Natural killer cell (primary cell): Measurements from ENCODE around the gene KRTAP5-1. TPM values are rescaled to one million over a fixed set of nuclear protein-coding genes. Genes with fewer than 3 reads are reported as not detected.

ENCODE experiments used
- ATAC-seq, 3 donors: fragments of 150-1000 bp in 2 of 3; fragments of 200-7000 bp in 1 of 3; cut with Tn5 transposase; 1 replicate in 1 of 3; 2 replicates in 2 of 3; pipeline ENCODE4 v1.10.0; 2021; ENCODE audit warnings: mild to moderate bottlenecking in 2 of 3, moderate library complexity in 2 of 3
- DNase-seq, 2 donors: peaks; one replicate each; pipeline versions ENCODE4 v3.0.0 to v3.0.0-alpha.2; 2013 to 2021; ENCODE audit warnings: mixed read lengths in 1 of 2
- H3K27ac ChIP-seq: one replicate; pipeline ENCODE4 v1.5.1; 2013; ENCODE audit warnings: mild to moderate bottlenecking, low read length
- H3K27me3 ChIP-seq: one replicate; pipeline ENCODE4 v1.6.1; 2013; ENCODE audit warnings: low read length; ENCODE audit not compliant: control insufficient read depth, insufficient read depth
- H3K36me3 ChIP-seq: one replicate; pipeline ENCODE4 v1.6.1; 2013; ENCODE audit warnings: low read length; ENCODE audit not compliant: control insufficient read depth, insufficient read depth
- H3K4me1 ChIP-seq: one replicate; pipeline ENCODE4 v1.6.1; 2013; ENCODE audit warnings: low read length; ENCODE audit not compliant: control insufficient read depth, insufficient read depth
- H3K4me3 ChIP-seq: one replicate; pipeline ENCODE4 v1.5.1; 2013; ENCODE audit warnings: low read length
- H3K9me3 ChIP-seq: one replicate; pipeline ENCODE4 v1.6.1; 2013; ENCODE audit warnings: low read length; ENCODE audit not compliant: control insufficient read depth, insufficient read depth
- H3K27ac Mint-ChIP-seq, 2 donors: one replicate each; pipeline ENCODE4 v1.8.0; 2022; ENCODE audit warnings: mild to moderate bottlenecking in 2 of 2, mixed read lengths in 2 of 2, moderate library complexity in 1 of 2
- H3K27me3 Mint-ChIP-seq, 2 donors: one replicate each; pipeline ENCODE4 v1.8.0; 2022; ENCODE audit warnings: low read depth in 2 of 2, mixed read lengths in 2 of 2
- H3K36me3 Mint-ChIP-seq: one replicate; pipeline ENCODE4 v1.8.0; 2022; ENCODE audit warnings: mixed read lengths
- H3K4me1 Mint-ChIP-seq, 2 donors: one replicate each; pipeline ENCODE4 v1.8.0; 2022; ENCODE audit warnings: mixed read lengths in 2 of 2
- H3K4me3 Mint-ChIP-seq: one replicate; pipeline ENCODE4 v1.8.0; 2022; ENCODE audit warnings: mild to moderate bottlenecking, moderate library complexity, mixed read lengths
- H3K9me3 Mint-ChIP-seq, 2 donors: one replicate each; pipeline ENCODE4 v1.8.0; 2022; ENCODE audit warnings: mixed read lengths in 2 of 2
- WGBS: methylation state at CpG from one replicate; pipeline ENCODE4 v1.1.7; 2013; ENCODE audit warnings: missing lambda C conversion rate; ENCODE audit not compliant: insufficient coverage; 5-methylcytosine and 5-hydroxymethylcytosine counted together
- intact Hi-C: fragments of 100-400 bp; cut with micrococcal nuclease; formaldehyde crosslinking; loops from one replicate; pipeline ENCODE4 v1.14.2; 2022
- total RNA-seq, 4 donors: library from RNA; stranded (reverse); fragments of 120-200 nt in 1 of 4; gene quantifications; one replicate each; pipeline versions ENCODE4 v1.2.3 to v1.2.4, GENCODE V29; 2013 to 2022
- TF ChIP-seq, protein P1 (sequence below): fragments of 200-600 bp; IDR thresholded peaks from one replicate; pipeline ENCODE4 v1.8.0; 2022; ENCODE audit warnings: antibody characterized with exemption

KRTAP5-1 gene
- total RNA-seq, 3 donors from 2014 or later (not counting 1 experiment from before 2014, with no cell fraction given) = not detected

GRCh38 chr11:1556278-1556902 lies 28.7 kb downstream of the KRTAP5-1 start:
- Mint-ChIP-seq H3K27ac (no peak overlapping the region), H3K27me3 (peaks cover 0 to 19% of the 10 kb centered on the region in 2 donors)

GRCh38 chr11:1555713-1556153 lies 29.4 kb downstream of the KRTAP5-1 start:
- Histone ChIP-seq H3K27ac (no peak overlapping the region), H3K4me3 (no peak overlapping the region), H3K4me1 (no peaks in the 10 kb centered on the region), H3K36me3 (no peaks in the 10 kb centered on the region), H3K27me3 (peaks cover 5% of the 10 kb centered on the region), H3K9me3 (no peaks in the 10 kb centered on the region)
- ATAC-seq (peak in 1 of 3 donors; percentile 2), DNase-seq (peak in 1 of 2 donors; percentile 16)
- Mint-ChIP-seq H3K9me3 (no peaks in the 10 kb centered on the region), H3K27me3 (peaks cover 0 to 19% of the 10 kb centered on the region in 2 donors), H3K4me3 (no peak overlapping the region), H3K27ac (no peak overlapping the region), H3K4me1 (no peaks in the 10 kb centered on the region), H3K36me3 (no peaks in the 10 kb centered on the region)
- TF ChIP-seq, protein P1, sequence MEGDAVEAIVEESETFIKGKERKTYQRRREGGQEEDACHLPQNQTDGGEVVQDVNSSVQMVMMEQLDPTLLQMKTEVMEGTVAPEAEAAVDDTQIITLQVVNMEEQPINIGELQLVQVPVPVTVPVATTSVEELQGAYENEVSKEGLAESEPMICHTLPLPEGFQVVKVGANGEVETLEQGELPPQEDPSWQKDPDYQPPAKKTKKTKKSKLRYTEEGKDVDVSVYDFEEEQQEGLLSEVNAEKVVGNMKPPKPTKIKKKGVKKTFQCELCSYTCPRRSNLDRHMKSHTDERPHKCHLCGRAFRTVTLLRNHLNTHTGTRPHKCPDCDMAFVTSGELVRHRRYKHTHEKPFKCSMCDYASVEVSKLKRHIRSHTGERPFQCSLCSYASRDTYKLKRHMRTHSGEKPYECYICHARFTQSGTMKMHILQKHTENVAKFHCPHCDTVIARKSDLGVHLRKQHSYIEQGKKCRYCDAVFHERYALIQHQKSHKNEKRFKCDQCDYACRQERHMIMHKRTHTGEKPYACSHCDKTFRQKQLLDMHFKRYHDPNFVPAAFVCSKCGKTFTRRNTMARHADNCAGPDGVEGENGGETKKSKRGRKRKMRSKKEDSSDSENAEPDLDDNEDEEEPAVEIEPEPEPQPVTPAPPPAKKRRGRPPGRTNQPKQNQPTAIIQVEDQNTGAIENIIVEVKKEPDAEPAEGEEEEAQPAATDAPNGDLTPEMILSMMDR = no peak
- intact Hi-C loops = loop anchor here (2.0 kb wide), 1 partner anchor 15 kb away; no protein-coding TSS in a partner anchor
- 72% methylated on average over 8 of the region's 9 CpGs for WGBS

More at GRCh38 chr11:1556278-1556902, 28.7 kb downstream of the KRTAP5-1 start:
- H3K27ac ChIP-seq = no peak overlapping the region
- TF ChIP-seq, protein P1 = no peak
- DNase-seq (no peak), ATAC-seq (no peak)
- no peaks in the 10 kb centered on the region for H3K36me3 ChIP-seq
- H3K4me3 Mint-ChIP-seq = no peak overlapping the region
- H3K4me1 Mint-ChIP-seq = peaks cover 0 to 1% of the 10 kb centered on the region in 2 donors
- H3K4me3 ChIP-seq = no peak overlapping the region
- WGBS = 29% methylated on average over 61 of the region's 63 CpGs
- H3K9me3 ChIP-seq = no peaks in the 10 kb centered on the region
- H3K4me1 ChIP-seq = no peaks in the 10 kb centered on the region
- intact Hi-C loops = no loop called here
- no peaks in the 10 kb centered on the region for H3K36me3 Mint-ChIP-seq
- H3K27me3 ChIP-seq = peaks cover 5% of the 10 kb centered on the region
- H3K9me3 Mint-ChIP-seq = no peaks in the 10 kb centered on the region

DNA sequence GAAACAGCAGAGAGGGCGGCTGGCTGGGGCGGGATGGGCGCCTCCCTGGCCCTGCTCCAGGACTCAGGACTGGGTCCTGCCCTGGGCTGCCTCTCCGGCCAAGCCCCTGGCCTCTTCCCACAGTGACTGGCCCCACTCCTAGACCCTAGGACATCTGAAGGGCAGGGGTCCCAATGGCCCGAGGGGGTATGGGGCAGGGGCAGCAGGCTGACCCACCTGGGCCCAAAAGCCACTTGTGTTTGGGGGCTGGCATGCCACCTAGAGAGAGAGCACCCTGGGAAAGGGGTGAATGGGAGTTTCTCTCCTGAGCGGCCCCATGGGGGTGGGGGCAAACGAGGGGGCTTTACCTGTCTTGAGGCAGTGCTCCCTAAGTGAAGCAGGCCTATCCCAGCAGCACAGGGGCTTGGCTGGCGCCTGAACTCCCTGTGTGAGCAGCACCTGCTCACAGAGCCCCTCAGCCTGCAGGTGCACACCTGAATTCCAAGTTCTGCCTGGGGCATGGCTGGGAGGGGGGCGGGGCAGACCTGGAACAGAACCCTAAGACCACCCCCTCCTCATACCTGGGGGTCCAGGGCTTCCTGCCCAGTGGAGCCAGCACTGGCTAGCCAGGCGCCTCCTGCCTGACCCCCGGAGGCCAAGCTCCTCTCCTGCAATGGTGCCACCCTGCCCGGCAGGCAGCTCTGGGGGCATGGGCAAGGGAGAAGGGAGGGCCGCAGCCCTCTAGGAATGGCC lies 29.9 kb downstream of the KRTAP5-1 start:
- 78% methylated on average over 13 of the region's 13 CpGs for WGBS
- Mint-ChIP-seq H3K4me1 (no peaks in the 10 kb centered on the region), H3K27ac (no peak overlapping the region), H3K4me3 (no peak overlapping the region), H3K27me3 (peaks cover 3 to 22% of the 10 kb centered on the region in 2 donors), H3K9me3 (no peaks in the 10 kb centered on the region), H3K36me3 (no peaks in the 10 kb centered on the region)
- Histone ChIP-seq H3K27me3 (peaks cover 5% of the 10 kb centered on the region), H3K27ac (no peak overlapping the region), H3K9me3 (no peaks in the 10 kb centered on the region), H3K4me3 (no peak overlapping the region), H3K36me3 (no peaks in the 10 kb centered on the region), H3K4me1 (no peaks in the 10 kb centered on the region)
- intact Hi-C loops = loop anchor here (2.0 kb wide), 1 partner anchor 16 kb away; no protein-coding TSS in a partner anchor
- TF ChIP-seq, protein P1 = no peak
- ATAC-seq (peak in 2 of 3 donors; percentile 4 to 10), DNase-seq (peak in 1 of 2 donors; percentile 23)
